HEK293 (cell line): Measurements from ENCODE around the gene DGKH.

Experiments
- ATF2 ChIP-seq: fragments of 450-650 bp; formaldehyde crosslinking; IDR thresholded peaks from 2 replicates; pipeline ENCODE4 v1.5.1; 2016; ENCODE audit warnings: missing biosample characterization, missing genetic modification characterization, low read depth
- BCL11B ChIP-seq: fragments of 450-650 bp; formaldehyde crosslinking; IDR thresholded peaks from 2 replicates; pipeline ENCODE4 v1.5.1; 2016; ENCODE audit warnings: low read depth, missing biosample characterization, missing genetic modification characterization
- BCL6B ChIP-seq: fragments of 450-650 bp; formaldehyde crosslinking; IDR thresholded peaks from 2 replicates; pipeline ENCODE4 v1.5.1; 2017; ENCODE audit warnings: missing biosample characterization, missing genetic modification characterization
- CTCF ChIP-seq: fragments of 450-650 bp; formaldehyde crosslinking; IDR thresholded peaks from 2 replicates; pipeline ENCODE4 v1.5.1; 2016; ENCODE audit warnings: missing biosample characterization, missing genetic modification characterization
- GLI2 ChIP-seq: fragments of 450-650 bp; formaldehyde crosslinking; IDR thresholded peaks from 2 replicates; pipeline ENCODE4; 2017; ENCODE audit warnings: missing biosample characterization, missing genetic modification characterization, low read depth, borderline replicate concordance
- GLI4 ChIP-seq: fragments of 450-650 bp; formaldehyde crosslinking; IDR thresholded peaks from 2 replicates; pipeline ENCODE4 v1.5.1; 2016; ENCODE audit warnings: missing biosample characterization, missing genetic modification characterization
- GLIS1 ChIP-seq: fragments of 450-650 bp; formaldehyde crosslinking; IDR thresholded peaks from 2 replicates; pipeline ENCODE4 v1.5.1; 2016; ENCODE audit warnings: missing biosample characterization, missing genetic modification characterization
- HOXA7 ChIP-seq: sonication (generic); formaldehyde crosslinking; IDR thresholded peaks from 2 replicates; pipeline ENCODE4 v1.8.1; 2022; ENCODE audit warnings: missing genetic modification reagents, borderline replicate concordance
- MYNN ChIP-seq: fragments of 450-650 bp; formaldehyde crosslinking; IDR thresholded peaks from 2 replicates; pipeline ENCODE4 v1.5.1; 2016; ENCODE audit warnings: missing biosample characterization, missing genetic modification characterization, borderline replicate concordance
- PRDM6 ChIP-seq: fragments of 450-650 bp; formaldehyde crosslinking; IDR thresholded peaks from 2 replicates; pipeline ENCODE4 v1.5.1; 2017; ENCODE audit warnings: missing biosample characterization, missing genetic modification characterization
- ZFHX2 ChIP-seq: fragments of 450-650 bp; formaldehyde crosslinking; conservative IDR thresholded peaks from 2 replicates; pipeline ENCODE4 v1.5.1; 2016; ENCODE audit warnings: missing biosample characterization, missing genetic modification characterization
- ZFP3 ChIP-seq: fragments of 450-650 bp; formaldehyde crosslinking; IDR thresholded peaks from 2 replicates; pipeline ENCODE4 v1.5.1; 2016; ENCODE audit warnings: low read depth, missing biosample characterization, missing genetic modification characterization
- ZNF133 ChIP-seq: fragments of 450-650 bp; formaldehyde crosslinking; IDR thresholded peaks from 2 replicates; pipeline ENCODE4 v1.5.1; 2016; ENCODE audit warnings: missing biosample characterization, missing genetic modification characterization
- ZNF146 ChIP-seq: fragments of 450-650 bp; formaldehyde crosslinking; IDR thresholded peaks from 2 replicates; pipeline ENCODE4 v1.5.1; 2016; ENCODE audit warnings: missing biosample characterization, missing genetic modification characterization
- ZNF202 ChIP-seq: fragments of 450-650 bp; formaldehyde crosslinking; IDR thresholded peaks from 2 replicates; pipeline ENCODE4 v1.5.1; 2016; ENCODE audit warnings: missing biosample characterization, missing genetic modification characterization, borderline replicate concordance
- ZNF223 ChIP-seq: fragments of 450-650 bp; formaldehyde crosslinking; IDR thresholded peaks from 2 replicates; pipeline ENCODE4 v1.5.1; 2016; ENCODE audit warnings: missing biosample characterization, missing genetic modification characterization
- ZNF23 ChIP-seq: fragments of 450-650 bp; formaldehyde crosslinking; IDR thresholded peaks from 2 replicates; pipeline ENCODE4 v1.5.1; 2016; ENCODE audit warnings: missing biosample characterization, missing genetic modification characterization, borderline replicate concordance
- ZNF24 ChIP-seq: fragments of 450-650 bp; formaldehyde crosslinking; IDR thresholded peaks from 2 replicates; pipeline ENCODE4 v1.5.1; 2016; ENCODE audit warnings: missing biosample characterization, missing genetic modification characterization
- ZNF362 ChIP-seq: fragments of 450-650 bp; formaldehyde crosslinking; IDR thresholded peaks from 2 replicates; pipeline ENCODE4 v1.5.1; 2016; ENCODE audit warnings: missing biosample characterization, missing genetic modification characterization
- ZNF37A ChIP-seq: fragments of 450-650 bp; IDR thresholded peaks from 2 replicates; pipeline ENCODE4 v1.5.1; 2018; ENCODE audit warnings: missing biosample characterization, missing genetic modification characterization
- ZNF449 ChIP-seq: fragments of 450-650 bp; formaldehyde crosslinking; IDR thresholded peaks from 2 replicates; pipeline ENCODE4 v1.5.1; 2017; ENCODE audit warnings: missing biosample characterization, mild to moderate bottlenecking, missing genetic modification characterization, moderate library complexity
- ZNF560 ChIP-seq: fragments of 450-650 bp; formaldehyde crosslinking; IDR thresholded peaks from 2 replicates; pipeline ENCODE4 v1.5.1; 2017; ENCODE audit warnings: missing biosample characterization, missing genetic modification characterization, borderline replicate concordance
- ZNF571 ChIP-seq: fragments of 450-650 bp; formaldehyde crosslinking; IDR thresholded peaks from 2 replicates; pipeline ENCODE4 v1.5.0; 2017; ENCODE audit warnings: missing biosample characterization, missing genetic modification characterization
- ZNF580 ChIP-seq: fragments of 450-650 bp; formaldehyde crosslinking; IDR thresholded peaks from 2 replicates; pipeline ENCODE4 v1.5.1; 2016; ENCODE audit warnings: missing biosample characterization, missing genetic modification characterization
- ZNF600 ChIP-seq: fragments of 450-650 bp; formaldehyde crosslinking; IDR thresholded peaks from 2 replicates; pipeline ENCODE4 v1.5.1; 2016; ENCODE audit warnings: missing biosample characterization, missing genetic modification characterization
- ZNF660 ChIP-seq: fragments of 450-650 bp; IDR thresholded peaks from 2 replicates; pipeline ENCODE4 v1.5.1; 2018; ENCODE audit warnings: missing biosample characterization, mild to moderate bottlenecking, missing genetic modification characterization
- ZNF704 ChIP-seq: fragments of 450-650 bp; formaldehyde crosslinking; IDR thresholded peaks from 2 replicates; pipeline ENCODE4 v1.5.1; 2016; ENCODE audit warnings: missing biosample characterization, missing genetic modification characterization
- ZNF76 ChIP-seq: fragments of 450-650 bp; formaldehyde crosslinking; IDR thresholded peaks from 2 replicates; pipeline ENCODE4; 2016; ENCODE audit warnings: low read depth, missing biosample characterization, missing genetic modification characterization, borderline replicate concordance
- ZNF843 ChIP-seq: fragments of 450-650 bp; formaldehyde crosslinking; IDR thresholded peaks from 2 replicates; pipeline ENCODE4 v1.5.1; 2016; ENCODE audit warnings: missing biosample characterization, missing genetic modification characterization
- ZSCAN4 ChIP-seq: fragments of 450-650 bp; formaldehyde crosslinking; IDR thresholded peaks from 2 replicates; pipeline ENCODE4 v1.5.1; 2017; ENCODE audit warnings: missing biosample characterization, missing genetic modification characterization

The DGKH gene

GRCh38 chr13:42049454-42049813 is 986 bp downstream of the DGKH start (continued):
- TF ChIP-seq ATF2 (no peak), HOXA7 (no peak), ZNF223 (tag by site-specific recombination) (no peak), MYNN (tag by site-specific recombination) (no peak), ZNF571 (tag by site-specific recombination) (no peak), ZNF202 (no peak), ZNF133 (no peak), PRDM6 (no peak), ZNF362 (tag by site-specific recombination) (no peak), ZNF449 (tag by site-specific recombination) (peak; percentile 72; the same call in 1 of the 2 replicates), CTCF (tag by site-specific recombination) (no peak), BCL6B (tag by site-specific recombination) (no peak), GLIS1 (tag by site-specific recombination) (peak; percentile 32), ZSCAN4 (tag by site-specific recombination) (no peak), ZNF843 (tag by site-specific recombination) (no peak), ZNF76 (tag by site-specific recombination) (no peak), GLI2 (no peak), ZNF23 (tag by site-specific recombination) (no peak), ZNF580 (tag by site-specific recombination) (no peak), ZNF146 (tag by site-specific recombination) (no peak), ZFP3 (no peak), ZFHX2 (tag by site-specific recombination) (peak; percentile 79), ZNF600 (peak; percentile 93), ZNF704 (no peak), ZNF24 (0 out of 2 replicates have a peak, but pooled peaks have one; percentile 26), ZNF660 (tag by site-specific recombination) (no peak), BCL11B (no peak), ZNF560 (no peak), ZNF37A (tag by site-specific recombination) (no peak), GLI4 (no peak)
